ENCODE results near the gene UNC5B. TPM values are rescaled to one million over a fixed set of nuclear protein-coding genes. Genes with fewer than 3 reads are reported as not detected.

UNC5B gene
- total and polyA plus RNA-seq, 7 donors: 1.4 to 12.7 (median 1.8) TPM

DNA sequence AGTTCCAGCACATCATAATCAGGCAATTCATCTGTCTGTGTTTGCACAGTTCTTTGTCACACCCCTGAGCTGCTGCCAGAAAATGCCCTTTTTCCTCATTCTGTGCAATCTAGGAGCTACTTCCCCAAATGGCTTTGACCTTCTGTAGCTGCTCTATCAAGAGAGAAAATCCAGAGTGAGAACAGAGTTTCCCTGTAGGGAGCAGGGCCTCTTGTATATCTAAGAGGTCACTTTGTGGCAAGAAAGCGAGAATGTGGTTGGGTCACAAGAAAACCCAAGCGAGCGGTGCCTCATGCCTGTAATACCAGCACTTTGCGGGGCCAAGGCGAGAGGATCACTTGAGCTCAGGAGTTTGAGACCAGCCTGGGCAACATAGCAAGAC lies 131.0 kb downstream of the UNC5B start:
- H3K4me1 ChIP-seq: peaks cover 0 to 4% (median 0%) of the 10 kb centered on the region in 4 donors
- no peak overlapping the region for H3K27ac ChIP-seq
- intact Hi-C loops (cut with DNase I): no loop called here
- no peak overlapping the region for H3K4me3 ChIP-seq
- TF ChIP-seq EP300 (IDR thresholded peaks at IDR 0.05): no peak
- H3K27me3 ChIP-seq: no peaks in the 10 kb centered on the region
- no peak for DNase-seq
- WGBS, 2 donors: 39 to 73% methylated on average over 5 of the region's 5 CpGs
- peaks cover 0 to 18% (median 0%) of the 10 kb centered on the region in 4 donors for H3K36me3 ChIP-seq
- no peaks in the 10 kb centered on the region for H3K9me3 ChIP-seq

DNA sequence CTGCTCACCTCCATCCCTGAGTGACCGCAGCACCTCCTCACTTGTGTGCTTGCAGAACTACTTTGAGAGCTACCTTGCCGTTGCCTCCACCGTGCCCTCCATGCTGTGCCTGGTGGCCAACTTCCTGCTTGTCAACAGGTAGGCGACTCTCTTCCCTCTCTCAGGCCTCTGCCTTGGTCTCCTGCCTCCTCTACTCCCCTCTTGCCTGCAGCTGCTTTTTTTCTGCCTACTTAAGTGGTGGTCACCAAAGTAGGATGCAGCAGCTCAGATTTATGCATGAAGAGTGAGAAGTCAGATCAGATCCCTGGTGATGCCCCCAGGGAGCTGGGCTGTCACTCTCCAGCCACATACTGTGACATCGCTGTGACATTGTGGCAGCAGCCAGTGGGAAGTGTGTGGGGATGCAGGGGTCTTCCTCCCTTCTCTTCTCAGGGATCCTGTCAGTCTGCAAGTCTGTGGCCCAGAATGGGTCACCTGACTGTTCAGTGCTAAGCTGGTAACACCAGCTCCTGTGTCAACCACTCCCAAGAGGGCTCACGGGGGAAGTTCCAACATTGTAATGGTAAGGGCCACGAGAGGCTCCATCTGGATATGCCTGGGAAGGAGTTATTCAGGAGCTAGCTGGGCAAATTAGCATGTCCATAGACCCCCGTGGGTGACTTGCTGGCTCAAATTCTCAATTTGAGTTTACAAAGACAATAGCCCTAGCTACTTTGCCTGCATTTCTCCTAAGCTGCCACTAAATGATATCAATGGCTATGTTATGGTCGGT lies 132.0 kb downstream of the UNC5B start:
- H3K27ac ChIP-seq: no peak overlapping the region
- H3K9me3 ChIP-seq: no peaks in the 10 kb centered on the region
- no peak overlapping the region for H3K4me3 ChIP-seq
- TF ChIP-seq POLR2AphosphoS5 (IDR thresholded peaks at IDR 0.05) (no peak), EP300 (IDR thresholded peaks at IDR 0.05) (no peak), POLR2A (IDR thresholded peaks at IDR 0.05) (no peak)
- TF ChIP-seq, protein P1, sequence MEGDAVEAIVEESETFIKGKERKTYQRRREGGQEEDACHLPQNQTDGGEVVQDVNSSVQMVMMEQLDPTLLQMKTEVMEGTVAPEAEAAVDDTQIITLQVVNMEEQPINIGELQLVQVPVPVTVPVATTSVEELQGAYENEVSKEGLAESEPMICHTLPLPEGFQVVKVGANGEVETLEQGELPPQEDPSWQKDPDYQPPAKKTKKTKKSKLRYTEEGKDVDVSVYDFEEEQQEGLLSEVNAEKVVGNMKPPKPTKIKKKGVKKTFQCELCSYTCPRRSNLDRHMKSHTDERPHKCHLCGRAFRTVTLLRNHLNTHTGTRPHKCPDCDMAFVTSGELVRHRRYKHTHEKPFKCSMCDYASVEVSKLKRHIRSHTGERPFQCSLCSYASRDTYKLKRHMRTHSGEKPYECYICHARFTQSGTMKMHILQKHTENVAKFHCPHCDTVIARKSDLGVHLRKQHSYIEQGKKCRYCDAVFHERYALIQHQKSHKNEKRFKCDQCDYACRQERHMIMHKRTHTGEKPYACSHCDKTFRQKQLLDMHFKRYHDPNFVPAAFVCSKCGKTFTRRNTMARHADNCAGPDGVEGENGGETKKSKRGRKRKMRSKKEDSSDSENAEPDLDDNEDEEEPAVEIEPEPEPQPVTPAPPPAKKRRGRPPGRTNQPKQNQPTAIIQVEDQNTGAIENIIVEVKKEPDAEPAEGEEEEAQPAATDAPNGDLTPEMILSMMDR (IDR thresholded peaks at IDR 0.05): no peak
- peaks cover 0 to 8% (median 0%) of the 10 kb centered on the region in 4 donors for H3K36me3 ChIP-seq
- H3K4me1 ChIP-seq: peaks cover 0 to 4% (median 0%) of the 10 kb centered on the region in 4 donors
- 85 to 89% methylated on average over 9 of the region's 9 CpGs for WGBS, 2 donors
- H3K27me3 ChIP-seq: no peaks in the 10 kb centered on the region
- intact Hi-C loops (cut with DNase I): no loop called here
- DNase-seq: no peak

DNA sequence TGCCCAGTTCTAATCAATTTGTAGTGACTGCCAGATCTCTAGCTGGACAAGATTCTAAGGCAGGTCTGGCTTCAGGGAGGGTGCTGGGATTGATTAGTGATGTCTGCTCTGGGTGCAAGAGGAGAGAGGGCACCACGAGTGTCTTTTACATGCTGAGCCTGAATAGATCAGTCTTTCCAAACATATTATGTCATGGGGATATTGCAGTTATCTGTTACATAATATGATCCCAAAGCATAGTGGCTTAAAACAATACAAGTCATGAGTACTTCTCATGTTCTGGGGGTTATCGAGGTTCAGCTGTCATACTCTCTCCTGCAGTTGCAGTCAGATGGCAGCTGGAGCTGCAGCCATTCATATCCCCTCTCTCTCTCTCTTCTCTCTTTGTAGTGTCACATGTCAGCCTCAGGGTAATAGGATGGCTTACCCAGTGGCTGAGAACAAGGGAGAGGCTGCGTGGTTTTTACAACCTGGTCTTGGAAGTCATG lies 132.7 kb downstream of the UNC5B start:
- Histone ChIP-seq H3K27ac (no peak overlapping the region), H3K9me3 (no peaks in the 10 kb centered on the region), H3K4me1 (peaks cover 0 to 4% (median 0%) of the 10 kb centered on the region in 4 donors), H3K36me3 (peaks cover 0 to 1% (median 0%) of the 10 kb centered on the region in 4 donors), H3K27me3 (no peaks in the 10 kb centered on the region), H3K4me3 (no peak overlapping the region)
- DNase-seq: no peak
- intact Hi-C loops (cut with DNase I): no loop called here
- WGBS, 2 donors: 64 to 71% methylated on average over 3 of the region's 3 CpGs
- TF ChIP-seq POLR2A (IDR thresholded peaks at IDR 0.05): no peak
- no peak for TF ChIP-seq EP300 (IDR thresholded peaks at IDR 0.05)
- no peak for TF ChIP-seq POLR2AphosphoS5 (IDR thresholded peaks at IDR 0.05)
- TF ChIP-seq, protein P1 (IDR thresholded peaks at IDR 0.05): no peak

DNA sequence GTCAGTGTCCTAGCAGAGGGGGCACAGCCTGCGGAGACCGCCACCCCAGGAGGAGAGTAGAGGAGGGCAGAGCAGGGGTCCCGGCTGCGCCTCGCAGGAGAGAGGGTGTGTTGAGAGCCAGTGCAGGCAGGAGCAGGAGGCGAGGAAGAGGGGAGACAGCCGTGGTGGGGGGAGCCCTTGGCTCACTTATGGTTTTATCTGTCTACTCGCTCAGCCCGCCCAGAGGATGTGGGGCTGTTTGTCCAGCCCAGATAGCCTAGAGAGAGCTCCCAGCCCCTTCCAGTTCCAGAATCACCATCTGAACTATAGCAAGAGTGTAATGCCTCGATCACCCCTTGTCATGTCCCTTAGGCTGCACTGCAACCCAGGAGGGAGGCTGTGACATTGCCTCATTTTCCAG lies 133.3 kb downstream of the UNC5B start:
- WGBS, 2 donors: 83 to 91% methylated on average over 10 of the region's 10 CpGs
- H3K36me3 ChIP-seq: no peaks in the 10 kb centered on the region
- intact Hi-C loops (cut with DNase I): no loop called here
- DNase-seq: no peak
- no peak overlapping the region for H3K27ac ChIP-seq
- H3K27me3 ChIP-seq: no peaks in the 10 kb centered on the region
- H3K4me1 ChIP-seq: peaks cover 0 to 4% (median 0%) of the 10 kb centered on the region in 4 donors
- no peaks in the 10 kb centered on the region for H3K9me3 ChIP-seq
- TF ChIP-seq POLR2AphosphoS5 (IDR thresholded peaks at IDR 0.05) (no peak), EP300 (IDR thresholded peaks at IDR 0.05) (no peak), POLR2A (IDR thresholded peaks at IDR 0.05) (no peak)
- TF ChIP-seq, protein P1 (IDR thresholded peaks at IDR 0.05): no peak
- no peak overlapping the region for H3K4me3 ChIP-seq

DNA sequence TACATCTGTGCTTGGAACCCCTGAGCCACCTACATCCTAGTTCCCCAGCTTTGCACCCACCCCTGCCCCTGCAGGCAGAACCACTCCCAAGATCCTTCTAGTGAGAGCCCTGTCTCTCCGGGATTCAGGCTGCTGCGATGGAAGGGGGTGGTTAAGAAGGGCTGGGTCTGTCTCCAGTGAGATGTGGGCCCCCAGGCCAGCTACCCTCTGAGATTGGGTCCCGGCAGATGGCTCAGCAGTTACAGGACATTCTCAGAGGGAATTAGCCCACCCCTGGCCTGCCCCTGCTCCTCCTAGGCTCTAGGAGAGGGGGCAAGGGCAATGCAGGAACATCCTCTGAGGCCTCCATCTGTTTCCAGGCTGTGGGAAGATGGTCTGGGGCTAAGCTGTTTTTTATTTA lies 134.4 kb downstream of the UNC5B start:
- Histone ChIP-seq H3K9me3 (no peaks in the 10 kb centered on the region), H3K27me3 (no peaks in the 10 kb centered on the region), H3K36me3 (peaks cover 0 to 2% (median 0%) of the 10 kb centered on the region in 4 donors), H3K4me3 (no peak overlapping the region), H3K27ac (no peak overlapping the region), H3K4me1 (peaks cover 0 to 4% (median 0%) of the 10 kb centered on the region in 4 donors)
- WGBS, 2 donors: 54 to 83% methylated on average over 3 of the region's 3 CpGs
- no peak for DNase-seq
- TF ChIP-seq POLR2A (IDR thresholded peaks at IDR 0.05) (no peak), EP300 (IDR thresholded peaks at IDR 0.05) (no peak), POLR2AphosphoS5 (IDR thresholded peaks at IDR 0.05) (no peak)
- TF ChIP-seq, protein P1 (IDR thresholded peaks at IDR 0.05): no peak
- intact Hi-C loops (cut with DNase I): no loop called here

All from sigmoid colon (tissue), 7 donors.